GM12878 (cell line): ENCODE measurements around the gene MAP2K2. TPM values are rescaled to one million over a fixed set of nuclear protein-coding genes. Genes with fewer than 3 reads are reported as not detected.

Source experiments
- BHLHE40 ChIP-seq, 2 experiments: fragments of 450-650 bp in 1 of 2; IDR thresholded peaks; 2 replicates each; pipeline ENCODE4 v1.6.1; 2011 to 2017; ENCODE audit warnings: low read depth in 2 of 2, borderline replicate concordance in 1 of 2, improper control_type of control experiment in 1 of 2, low read length in 1 of 2, mild to moderate bottlenecking in 1 of 2
- BMI1 ChIP-seq: fragments of 450-650 bp; IDR thresholded peaks from 2 replicates; pipeline ENCODE4 v1.6.1; 2016; ENCODE audit warnings: mild to moderate bottlenecking, moderate library complexity, borderline replicate concordance
- BRCA1 ChIP-seq: IDR thresholded peaks from 2 replicates; pipeline ENCODE4 v1.6.1; 2011; ENCODE audit warnings: low read depth, low read length, improper control_type of control experiment
- CBX5 ChIP-seq: sonication (generic); IDR thresholded peaks from 2 replicates; pipeline ENCODE4 v1.6.1; 2016; ENCODE audit warnings: low read depth, moderate library complexity, mild to moderate bottlenecking, inconsistent platforms
- CREB1 ChIP-seq: IDR thresholded peaks from 2 replicates; pipeline ENCODE4 v1.6.1; 2012; ENCODE audit warnings: low read depth, mild to moderate bottlenecking, inconsistent platforms
- DPF2 ChIP-seq: fragments of 450-650 bp; IDR thresholded peaks from 2 replicates; pipeline ENCODE4 v1.6.1; 2017; ENCODE audit warnings: mild to moderate bottlenecking
- EZH2 ChIP-seq: IDR thresholded peaks from 2 replicates; pipeline ENCODE4 v1.6.1; 2012; ENCODE audit warnings: low read depth, mild to moderate bottlenecking, control low read depth, inconsistent platforms, low read length, borderline replicate concordance; ENCODE audit not compliant: control insufficient read depth
- IKZF2 ChIP-seq, 2 experiments: fragments of 450-650 bp; IDR thresholded peaks; 2 replicates each; pipeline ENCODE4 v1.6.1; 2017; ENCODE audit warnings: mild to moderate bottlenecking in 2 of 2, moderate library complexity in 2 of 2
- NFYA ChIP-seq: IDR thresholded peaks from 2 replicates; pipeline ENCODE4 v1.6.1; 2011; ENCODE audit warnings: low read depth, mild to moderate bottlenecking, low read length, improper control_type of control experiment, borderline replicate concordance
- POLR2A ChIP-seq: IDR thresholded peaks from 2 replicates; pipeline ENCODE4 v1.6.1; 2011; ENCODE audit warnings: low read depth, mild to moderate bottlenecking, low read length
- RELA ChIP-seq: fragments of 450-650 bp; IDR thresholded peaks from 2 replicates; pipeline ENCODE4 v1.8.0; 2014; ENCODE audit warnings: borderline replicate concordance; ENCODE audit not compliant: partially characterized antibody
- SMAD1 ChIP-seq: fragments of 450-650 bp; IDR thresholded peaks from 2 replicates; pipeline ENCODE4 v1.6.1; 2018; ENCODE audit warnings: mild to moderate bottlenecking, low read depth; ENCODE audit not compliant: partially characterized antibody
- STAT1 ChIP-seq: fragments of 450-650 bp; conservative IDR thresholded peaks from 2 replicates; pipeline ENCODE4 v1.6.1; 2014; ENCODE audit warnings: antibody characterized with exemption, mild to moderate bottlenecking
- TAF1 ChIP-seq: IDR thresholded peaks from 2 replicates; pipeline ENCODE4 v1.6.1; 2011; ENCODE audit warnings: mild to moderate bottlenecking, low read depth, low read length, borderline replicate concordance
- YY1 ChIP-seq: IDR thresholded peaks from 2 replicates; pipeline ENCODE4 v1.6.1; 2011; ENCODE audit warnings: low read depth, mild to moderate bottlenecking, low read length
- ZNF274 ChIP-seq: IDR thresholded peaks from one replicate; pipeline ENCODE4 v1.8.0; 2011; ENCODE audit not compliant: insufficient read length, insufficient read depth
- ZNF384 ChIP-seq: IDR thresholded peaks from 2 replicates; pipeline ENCODE4 v1.6.1; 2012; ENCODE audit warnings: low read depth, mild to moderate bottlenecking, low read length, improper control_type of control experiment, borderline replicate concordance
- polyA plus RNA-seq, 11 experiments: library from polyadenylated mRNA; depleted of rRNA in 4 of 11; unstranded in 6 of 11; stranded (reverse) in 5 of 11; fragments of >200 nt; fragmentation: Nextera tagmentation in 4 of 11; fragmentation: Illumina TruSeq in 1 of 11; extraction: Ambion mirVana in 4 of 11; extraction: Trizol in 1 of 11; gene quantifications; 1 replicate in 1 of 11; 2 replicates in 10 of 11; pipeline versions ENCODE4 v1.2.1 to v1.2.3, GENCODE V29; 2011 to 2016; ENCODE audit warnings: inconsistent platforms in 2 of 11, missing spikeins in 2 of 11, low read depth in 1 of 11
- total RNA-seq, 4 experiments: library from RNA; depleted of rRNA in 3 of 4; stranded (reverse); fragments of >200 nt in 3 of 4; fragmentation: Illumina TruSeq in 1 of 4; extraction: Trizol in 1 of 4; gene quantifications; 2 replicates each; pipeline versions ENCODE4 v1.2.1 to v1.2.3, GENCODE V29; 2013 to 2021
- TF ChIP-seq, protein P1 (sequence below): IDR thresholded peaks from 2 replicates; pipeline ENCODE4 v1.6.1; 2012; ENCODE audit warnings: low read depth, low read length, improper control_type of control experiment
- TF ChIP-seq, protein P2 (sequence below): IDR thresholded peaks from 2 replicates; pipeline ENCODE4 v1.6.1; 2012; ENCODE audit warnings: low read depth, low read length, improper control_type of control experiment
- TF ChIP-seq, protein P3 (sequence below): IDR thresholded peaks from 2 replicates; pipeline ENCODE4 v1.6.1; 2011; ENCODE audit warnings: low read depth, low read length, improper control_type of control experiment, borderline replicate concordance
- TF ChIP-seq, protein P4 (sequence below): IDR thresholded peaks from 2 replicates; pipeline ENCODE4 v1.6.1; 2011; ENCODE audit warnings: borderline replicate concordance, low read depth, mild to moderate bottlenecking, moderate library complexity, mixed read lengths, low read length; ENCODE audit not compliant: insufficient read depth; ENCODE audit errors: extremely low read length
- TF ChIP-seq, protein P5 (sequence below): fragments of 450-650 bp; IDR thresholded peaks from 2 replicates; pipeline ENCODE4 v1.6.1; 2017; ENCODE audit warnings: antibody characterized with exemption, mild to moderate bottlenecking, moderate library complexity

Gene MAP2K2
- total and polyA plus RNA-seq, 10 of the 15 experiments (the other 5 are each of a cell fraction or from before 2014, with no cell fraction given), result 1.00 to 210 (median 53.5) TPM

DNA sequence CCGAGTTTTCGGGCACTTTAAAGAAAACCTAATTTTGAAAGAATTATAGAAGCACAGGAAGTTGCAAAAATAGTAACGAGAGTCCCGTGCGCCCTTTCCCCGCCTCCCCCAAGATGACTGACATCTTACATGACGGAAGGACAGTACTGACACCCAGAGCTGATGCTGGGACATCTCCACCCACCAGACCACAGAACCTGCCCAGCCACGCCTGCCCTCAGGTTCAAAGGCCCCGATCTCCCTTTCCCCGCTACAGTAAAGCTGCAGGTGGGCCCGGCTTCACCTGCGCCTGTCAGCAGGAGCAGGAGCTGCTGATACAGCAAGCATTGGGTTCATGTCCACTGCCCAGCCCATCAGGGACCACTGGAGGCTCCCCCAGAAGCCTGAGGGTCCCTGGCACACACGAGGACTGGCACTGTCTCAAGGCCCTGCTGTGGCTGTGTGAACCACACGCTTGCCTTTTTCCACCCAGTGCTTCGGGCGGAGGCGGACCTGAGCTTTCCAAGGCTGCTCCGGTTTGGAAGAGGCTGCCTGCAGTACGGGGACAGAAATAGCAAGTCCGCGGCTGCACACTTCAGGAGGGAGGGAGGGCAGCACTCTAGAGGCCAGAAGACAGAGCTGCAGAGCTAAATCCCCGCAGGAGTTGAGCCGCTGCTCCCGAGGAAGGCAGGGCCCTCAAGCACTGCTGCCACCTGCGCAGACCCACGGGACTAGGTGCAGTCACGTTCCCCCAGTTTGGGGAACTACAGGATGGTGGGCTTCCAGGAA lies 8.7 kb downstream of the MAP2K2 start (continued):
- TF ChIP-seq BHLHE40 (IDR thresholded peaks at IDR 0.05; ENCODE audit: borderline replicate concordance in 1 of 2, low read depth in 2 of 2, low read length in 1 of 2) (peak; percentile 96 to 97), TAF1 (no peak), POLR2A (no peak; the same call in 1 of the 2 replicates), YY1 (0 out of 2 replicates have a peak, but pooled peaks have one; percentile 14), ZNF384 (no peak), NFYA (no peak), BRCA1 (no peak), STAT1 (no peak), BMI1 (no peak), CREB1 (peak; percentile 55), IKZF2 (IDR thresholded peaks at IDR 0.05) (peak; percentile 33 to 46; a peak in 1 of 4 replicates), DPF2 (peak; percentile 60; the same call in 1 of the 2 replicates), CBX5 (no peak), EZH2 (no peak), RELA (no peak), SMAD1 (no peak), ZNF274 (no peak)
- TF ChIP-seq, protein P1, sequence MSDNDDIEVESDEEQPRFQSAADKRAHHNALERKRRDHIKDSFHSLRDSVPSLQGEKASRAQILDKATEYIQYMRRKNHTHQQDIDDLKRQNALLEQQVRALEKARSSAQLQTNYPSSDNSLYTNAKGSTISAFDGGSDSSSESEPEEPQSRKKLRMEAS, result 0 out of 2 replicates have a peak, but pooled peaks have one; percentile 42
- TF ChIP-seq, protein P2, sequence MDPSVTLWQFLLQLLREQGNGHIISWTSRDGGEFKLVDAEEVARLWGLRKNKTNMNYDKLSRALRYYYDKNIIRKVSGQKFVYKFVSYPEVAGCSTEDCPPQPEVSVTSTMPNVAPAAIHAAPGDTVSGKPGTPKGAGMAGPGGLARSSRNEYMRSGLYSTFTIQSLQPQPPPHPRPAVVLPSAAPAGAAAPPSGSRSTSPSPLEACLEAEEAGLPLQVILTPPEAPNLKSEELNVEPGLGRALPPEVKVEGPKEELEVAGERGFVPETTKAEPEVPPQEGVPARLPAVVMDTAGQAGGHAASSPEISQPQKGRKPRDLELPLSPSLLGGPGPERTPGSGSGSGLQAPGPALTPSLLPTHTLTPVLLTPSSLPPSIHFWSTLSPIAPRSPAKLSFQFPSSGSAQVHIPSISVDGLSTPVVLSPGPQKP, result no peak
- TF ChIP-seq, protein P3, sequence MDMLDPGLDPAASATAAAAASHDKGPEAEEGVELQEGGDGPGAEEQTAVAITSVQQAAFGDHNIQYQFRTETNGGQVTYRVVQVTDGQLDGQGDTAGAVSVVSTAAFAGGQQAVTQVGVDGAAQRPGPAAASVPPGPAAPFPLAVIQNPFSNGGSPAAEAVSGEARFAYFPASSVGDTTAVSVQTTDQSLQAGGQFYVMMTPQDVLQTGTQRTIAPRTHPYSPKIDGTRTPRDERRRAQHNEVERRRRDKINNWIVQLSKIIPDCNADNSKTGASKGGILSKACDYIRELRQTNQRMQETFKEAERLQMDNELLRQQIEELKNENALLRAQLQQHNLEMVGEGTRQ, result no peak; the same call in 1 of the 2 replicates
- TF ChIP-seq, protein P4, sequence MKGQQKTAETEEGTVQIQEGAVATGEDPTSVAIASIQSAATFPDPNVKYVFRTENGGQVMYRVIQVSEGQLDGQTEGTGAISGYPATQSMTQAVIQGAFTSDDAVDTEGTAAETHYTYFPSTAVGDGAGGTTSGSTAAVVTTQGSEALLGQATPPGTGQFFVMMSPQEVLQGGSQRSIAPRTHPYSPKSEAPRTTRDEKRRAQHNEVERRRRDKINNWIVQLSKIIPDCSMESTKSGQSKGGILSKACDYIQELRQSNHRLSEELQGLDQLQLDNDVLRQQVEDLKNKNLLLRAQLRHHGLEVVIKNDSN, result no peak
- TF ChIP-seq, protein P5, sequence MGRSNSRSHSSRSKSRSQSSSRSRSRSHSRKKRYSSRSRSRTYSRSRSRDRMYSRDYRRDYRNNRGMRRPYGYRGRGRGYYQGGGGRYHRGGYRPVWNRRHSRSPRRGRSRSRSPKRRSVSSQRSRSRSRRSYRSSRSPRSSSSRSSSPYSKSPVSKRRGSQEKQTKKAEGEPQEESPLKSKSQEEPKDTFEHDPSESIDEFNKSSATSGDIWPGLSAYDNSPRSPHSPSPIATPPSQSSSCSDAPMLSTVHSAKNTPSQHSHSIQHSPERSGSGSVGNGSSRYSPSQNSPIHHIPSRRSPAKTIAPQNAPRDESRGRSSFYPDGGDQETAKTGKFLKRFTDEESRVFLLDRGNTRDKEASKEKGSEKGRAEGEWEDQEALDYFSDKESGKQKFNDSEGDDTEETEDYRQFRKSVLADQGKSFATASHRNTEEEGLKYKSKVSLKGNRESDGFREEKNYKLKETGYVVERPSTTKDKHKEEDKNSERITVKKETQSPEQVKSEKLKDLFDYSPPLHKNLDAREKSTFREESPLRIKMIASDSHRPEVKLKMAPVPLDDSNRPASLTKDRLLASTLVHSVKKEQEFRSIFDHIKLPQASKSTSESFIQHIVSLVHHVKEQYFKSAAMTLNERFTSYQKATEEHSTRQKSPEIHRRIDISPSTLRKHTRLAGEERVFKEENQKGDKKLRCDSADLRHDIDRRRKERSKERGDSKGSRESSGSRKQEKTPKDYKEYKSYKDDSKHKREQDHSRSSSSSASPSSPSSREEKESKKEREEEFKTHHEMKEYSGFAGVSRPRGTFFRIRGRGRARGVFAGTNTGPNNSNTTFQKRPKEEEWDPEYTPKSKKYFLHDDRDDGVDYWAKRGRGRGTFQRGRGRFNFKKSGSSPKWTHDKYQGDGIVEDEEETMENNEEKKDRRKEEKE, result no peak
